Mammary epithelial cell (primary cell): ENCODE measurements around the gene DDAH2.

Experiments used
- CTCF ChIP-seq, 2 donors: IDR thresholded peaks in 1 of 2; conservative IDR thresholded peaks in 1 of 2; 2 replicates each; pipeline ENCODE4 v1.5.1; 2011 to 2012; ENCODE audit warnings: inconsistent platforms in 2 of 2, low read length in 2 of 2, mild to moderate bottlenecking in 2 of 2, control low read depth in 1 of 2, low read depth in 1 of 2; ENCODE audit not compliant: insufficient read depth in 1 of 2; ENCODE audit errors: extremely low read depth in 1 of 2
- EZH2 ChIP-seq: IDR thresholded peaks from 2 replicates; pipeline ENCODE4 v1.6.1; 2012; ENCODE audit warnings: low read length, inconsistent platforms, borderline replicate concordance

DNA sequence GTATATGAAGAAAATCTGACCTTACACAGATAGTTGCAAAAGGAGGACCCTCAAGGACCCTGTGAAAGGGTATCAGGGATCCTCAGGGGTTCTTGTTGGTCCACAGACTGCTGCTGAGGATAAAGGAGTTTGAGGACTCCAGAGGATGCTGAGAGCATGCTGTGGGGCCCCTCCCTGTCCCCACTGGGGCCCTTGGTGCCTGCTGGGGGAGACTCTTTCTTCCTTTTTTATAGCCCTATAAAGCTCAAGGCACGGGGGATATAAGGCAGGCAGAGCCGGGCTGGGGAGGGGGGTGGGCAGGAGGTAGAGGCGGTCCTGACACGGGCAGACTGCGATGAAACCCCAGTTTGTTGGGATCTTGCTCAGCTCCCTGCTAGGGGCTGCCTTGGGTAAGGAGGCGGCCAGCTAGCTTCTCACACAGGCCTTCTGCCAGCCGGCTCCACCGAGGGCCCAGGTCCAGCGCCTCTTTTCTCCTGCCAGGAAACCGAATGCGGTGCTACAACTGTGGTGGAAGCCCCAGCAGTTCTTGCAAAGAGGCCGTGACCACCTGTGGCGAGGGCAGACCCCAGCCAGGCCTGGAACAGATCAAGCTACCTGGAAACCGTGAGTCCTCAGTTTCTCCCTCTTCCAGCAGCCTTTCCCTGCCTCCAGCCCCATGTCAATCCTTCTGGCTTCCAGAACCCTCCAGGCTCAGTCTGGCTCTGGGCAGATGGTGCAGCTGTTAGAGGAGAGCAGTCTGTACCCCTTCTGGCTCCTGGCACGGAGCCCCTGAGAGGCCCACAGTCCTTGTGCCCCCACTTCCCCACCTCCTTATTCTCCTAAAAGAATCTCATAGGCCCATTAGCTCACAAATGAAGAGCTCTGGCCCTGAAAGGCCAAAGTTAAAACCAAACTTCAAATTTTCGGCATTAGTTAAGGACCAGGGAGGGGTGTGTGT, 13.8 kb downstream of the DDAH2 start, which contains the start of gene LY6G6D:
- TF ChIP-seq CTCF (conservative IDR thresholded peaks at IDR 0.05 in 1 of 2, IDR thresholded peaks at IDR 0.05 in 1 of 2; ENCODE audit: extremely low read depth in 1 of 2, insufficient read depth in 1 of 2, low read depth in 1 of 2, low read length in 2 of 2) = no peak
- no peak for TF ChIP-seq EZH2
